GM21447 (cell line): ENCODE measurements around the gene ZNF710.
"Not testable (repeated sequence)": the region's sequence is repeated elsewhere in the genome, so short reads cannot be mapped to it uniquely, and the experiment has no call there.

Experiments
- ATAC-seq: cut with Tn5 transposase; IDR thresholded peaks from one replicate; pipeline ENCODE4 v1.9.1; 2021; ENCODE audit not compliant: unreplicated experiment

The ZNF710 gene

DNA sequence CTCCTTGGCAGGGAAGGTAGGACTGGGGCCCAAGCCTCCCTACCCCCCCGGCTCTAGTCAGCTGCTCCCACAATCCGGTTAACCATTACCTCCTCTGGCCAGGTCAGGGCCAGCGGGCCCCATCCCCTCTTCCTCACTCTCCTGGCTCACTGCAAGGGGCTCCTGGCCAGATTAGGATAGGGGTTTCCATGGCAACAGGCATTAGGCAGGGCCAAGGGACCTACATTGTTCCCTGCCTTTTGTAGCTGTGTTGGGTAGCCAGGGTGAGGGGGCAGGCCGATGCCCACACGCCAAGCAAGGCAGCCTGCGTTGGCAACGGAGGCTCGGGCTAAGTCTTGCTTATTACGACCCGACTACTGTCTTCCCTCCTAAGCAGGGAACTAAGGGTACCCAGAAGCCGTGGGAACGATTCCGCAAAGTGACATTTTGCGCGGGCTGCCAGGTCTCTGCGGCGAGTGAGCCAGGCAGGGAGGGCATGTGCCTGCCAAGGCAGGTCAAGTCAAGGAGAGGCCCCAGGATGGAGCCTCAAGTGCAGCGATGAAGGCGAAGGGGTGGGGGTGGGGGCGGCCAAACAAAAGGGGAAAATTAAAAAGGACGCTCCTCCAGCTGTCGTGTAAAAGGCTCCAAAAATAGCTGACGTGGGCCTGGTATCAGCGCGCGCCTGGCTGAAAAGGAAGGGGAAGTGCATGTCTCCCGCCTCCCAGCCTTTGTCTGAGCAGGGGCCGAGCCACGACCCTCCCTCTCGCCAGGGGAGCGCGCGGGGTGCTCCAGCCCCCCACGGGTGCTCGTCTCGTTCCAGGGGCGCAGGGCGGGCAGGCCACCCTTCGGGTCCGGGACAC is 100.2 kb downstream of the ZNF710 start:
- ATAC-seq, result no peak

DNA sequence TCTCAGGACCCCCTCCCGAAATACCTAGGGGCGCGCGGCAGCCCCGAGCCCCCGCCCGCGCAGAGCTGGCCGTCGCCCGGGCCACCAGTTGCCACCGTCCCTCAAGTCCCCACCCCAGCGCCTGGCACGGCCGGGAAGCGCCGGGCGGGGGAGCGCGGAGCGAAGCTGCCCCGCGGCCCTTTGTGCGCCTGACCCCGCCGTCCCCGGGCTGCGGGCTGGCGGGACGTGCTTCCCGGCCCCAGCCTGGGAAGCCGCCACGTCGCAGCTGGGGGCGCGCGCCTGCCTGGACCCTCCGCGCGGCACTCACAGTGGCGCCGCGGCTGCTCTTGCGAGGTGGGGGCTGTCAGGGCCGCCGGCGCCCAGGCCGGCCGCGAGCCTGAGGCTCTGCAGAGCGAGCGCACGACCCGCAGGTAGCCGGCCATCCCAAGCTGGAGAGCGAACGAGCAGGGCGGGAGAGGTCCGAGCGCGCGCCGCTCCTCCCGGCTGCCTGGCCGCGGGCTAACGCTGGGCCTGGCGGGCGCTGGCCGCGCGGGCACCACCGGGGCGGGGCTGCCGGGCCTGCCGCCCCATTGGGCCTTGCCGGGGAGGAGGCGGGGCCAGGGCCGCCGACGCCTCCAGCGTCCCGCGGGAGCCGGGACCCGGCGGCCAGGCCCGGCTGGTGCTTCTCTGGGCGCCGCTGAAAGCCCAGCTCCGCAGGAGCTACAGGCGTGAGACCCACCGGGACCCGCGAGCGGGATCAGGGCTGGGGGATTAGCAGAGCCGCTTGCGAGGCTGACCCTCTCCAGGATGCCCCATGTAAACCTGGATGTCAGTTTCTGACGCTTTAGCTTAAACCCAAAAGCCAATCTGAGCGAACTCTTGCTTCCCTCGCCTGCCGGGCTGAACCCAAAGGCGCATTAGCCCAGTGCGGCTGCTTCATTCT is 101.1 kb downstream of the ZNF710 start, which contains the start of gene IDH2:
Gene IDH2, minus strand, starts transcription at position 500 of the 922 bp plus-strand sequence. Its CDS starts 78 bp downstream, at position 422.
- ATAC-seq, result peak; percentile 45

DNA sequence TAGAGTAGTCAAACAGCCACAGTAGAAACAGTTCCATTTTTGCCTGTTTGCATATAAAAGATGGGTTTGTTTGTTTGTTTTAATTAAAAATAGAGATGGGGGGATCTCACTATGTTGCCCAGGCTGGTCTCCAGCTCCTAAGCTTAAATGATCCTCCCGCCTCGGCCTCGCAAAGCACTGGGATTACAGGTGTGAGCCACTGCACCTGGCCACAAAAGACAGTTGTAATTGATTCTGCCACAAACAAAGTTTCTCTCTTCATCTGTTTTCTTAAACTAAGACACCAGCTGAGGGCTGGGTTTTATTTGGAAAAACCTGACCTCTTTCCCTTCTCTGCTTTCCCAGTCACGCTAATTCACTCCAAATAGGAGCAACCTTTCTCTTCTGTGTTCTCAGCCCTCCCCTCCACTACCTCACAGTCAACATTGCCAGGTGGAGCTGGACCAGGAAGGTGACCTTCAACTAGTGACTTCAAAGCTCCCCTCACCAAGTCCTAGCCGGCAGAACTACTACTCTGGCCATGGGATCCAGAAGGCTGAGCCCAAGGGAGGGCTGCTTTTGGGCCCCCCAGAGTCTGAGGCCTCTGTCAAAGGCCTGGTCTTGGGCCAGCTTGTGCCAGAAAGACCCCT is 102.7 kb downstream of the ZNF710 start:
- ATAC-seq, result no peak

DNA sequence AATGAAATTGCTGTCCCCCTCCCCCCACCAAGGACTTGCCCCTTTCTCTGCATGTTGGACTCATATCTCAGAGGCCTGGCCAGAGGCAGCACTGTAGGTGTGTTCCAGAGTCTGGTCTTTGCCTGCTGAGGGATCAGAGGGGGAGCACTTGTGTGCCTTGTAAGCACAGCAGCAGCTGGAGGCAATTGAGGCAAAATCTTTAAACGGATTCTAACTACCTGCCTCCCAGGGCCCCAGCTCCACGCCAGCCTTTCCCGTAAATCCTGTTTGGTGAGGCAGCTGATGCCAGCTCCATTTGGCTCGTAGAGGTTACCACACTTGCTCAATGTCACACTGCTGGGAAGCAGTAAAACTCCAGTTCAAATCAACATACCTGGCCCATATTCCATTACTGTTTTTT is 103.4 kb downstream of the ZNF710 start:
- ATAC-seq, result no peak

DNA sequence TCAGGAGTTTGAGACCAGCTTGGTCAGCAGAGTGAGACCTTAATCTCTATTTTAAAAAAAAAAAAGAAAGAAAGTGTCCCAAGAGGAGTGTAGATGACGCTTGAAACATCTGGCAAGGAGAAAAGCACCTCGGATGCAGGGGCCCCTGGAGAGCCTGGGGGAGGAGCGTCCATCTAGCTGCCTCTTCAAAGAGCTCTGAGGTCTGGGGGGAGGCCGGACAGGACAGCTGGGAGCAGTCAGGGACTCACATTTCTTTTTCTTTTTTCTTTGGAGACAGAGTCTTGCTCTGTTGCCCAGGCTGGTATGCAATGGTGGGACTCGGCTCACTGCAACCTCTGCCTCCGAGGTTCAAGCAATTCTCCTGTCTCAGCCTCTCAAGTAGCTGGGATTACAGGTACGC is 104.4 kb downstream of the ZNF710 start:
- no peak for ATAC-seq

DNA sequence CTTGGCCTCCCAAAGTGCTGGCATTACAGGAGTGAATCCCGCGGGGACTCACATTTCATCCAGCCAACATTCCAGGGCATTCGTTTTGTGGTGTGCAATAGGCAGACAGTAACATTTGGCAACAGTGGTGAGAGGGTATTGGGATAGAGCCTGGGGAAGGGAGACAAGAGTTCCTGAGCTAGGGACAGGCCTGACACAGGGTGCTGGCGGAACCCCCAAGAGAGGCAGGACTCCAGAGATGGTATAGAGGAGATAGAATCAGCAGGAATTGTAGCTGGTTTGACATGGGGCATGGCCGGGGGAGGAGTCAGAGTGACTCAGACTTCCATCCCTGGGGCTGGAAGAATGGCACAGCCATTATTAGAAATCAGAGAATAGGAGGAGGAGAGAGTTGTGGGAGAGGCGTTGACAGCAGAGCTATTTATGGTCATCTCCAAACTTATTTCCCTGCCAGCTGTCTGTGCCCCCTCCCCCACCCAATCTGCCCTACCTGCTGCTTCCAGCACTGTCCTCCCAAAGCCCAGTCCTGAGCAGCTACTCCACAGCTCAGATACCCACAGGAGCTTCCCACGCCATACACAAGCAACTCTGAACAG is 105.5 kb downstream of the ZNF710 start:
- ATAC-seq, result no peak

DNA sequence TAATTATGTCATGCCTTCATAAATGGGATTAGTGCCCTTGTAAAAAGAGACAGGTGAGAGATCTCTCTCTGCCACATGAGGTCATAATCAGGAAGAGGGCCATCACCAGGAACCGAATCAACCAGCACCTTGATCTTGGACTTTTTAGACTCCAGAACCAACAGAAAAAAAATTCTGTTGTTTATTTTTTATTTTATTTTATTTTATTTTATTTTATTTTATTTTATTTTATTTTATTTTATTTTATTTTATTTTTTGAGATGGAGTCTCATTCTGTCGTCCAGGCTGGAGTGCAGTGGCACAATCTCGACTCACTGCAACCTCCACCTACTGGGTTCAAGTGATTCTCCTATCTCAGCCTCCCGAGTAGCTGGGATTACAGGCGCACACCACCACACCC is 106.9 kb downstream of the ZNF710 start:
- ATAC-seq, result not testable (repeated sequence)

DNA sequence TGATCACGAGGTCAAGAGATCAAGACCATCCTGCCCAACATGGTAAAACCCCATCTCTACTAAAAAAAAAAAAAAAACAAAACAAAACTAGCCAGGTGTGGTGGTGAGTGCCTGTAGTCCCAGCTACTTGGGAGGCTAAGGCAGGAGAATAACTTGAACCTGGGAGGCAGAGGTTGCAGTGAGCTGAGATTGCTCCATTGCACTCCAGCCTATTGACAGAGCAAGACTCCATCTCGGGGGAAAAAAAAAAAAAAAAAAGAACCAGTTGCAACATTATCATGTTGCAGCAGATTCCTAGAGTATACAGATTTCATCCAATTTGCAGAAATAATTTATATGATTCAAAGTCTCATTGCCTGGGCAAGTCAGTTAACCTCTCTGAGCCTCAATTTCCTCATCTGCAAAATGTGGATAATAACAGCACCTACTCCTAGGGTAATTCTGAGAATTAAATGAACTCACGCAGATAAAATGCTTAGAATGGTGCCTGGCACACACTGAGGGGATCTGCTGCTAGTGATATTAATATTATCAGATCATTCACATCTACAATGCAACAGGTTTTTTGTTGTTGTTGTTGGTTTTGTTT is 108.1 kb downstream of the ZNF710 start:
- not testable (repeated sequence) for ATAC-seq

DNA sequence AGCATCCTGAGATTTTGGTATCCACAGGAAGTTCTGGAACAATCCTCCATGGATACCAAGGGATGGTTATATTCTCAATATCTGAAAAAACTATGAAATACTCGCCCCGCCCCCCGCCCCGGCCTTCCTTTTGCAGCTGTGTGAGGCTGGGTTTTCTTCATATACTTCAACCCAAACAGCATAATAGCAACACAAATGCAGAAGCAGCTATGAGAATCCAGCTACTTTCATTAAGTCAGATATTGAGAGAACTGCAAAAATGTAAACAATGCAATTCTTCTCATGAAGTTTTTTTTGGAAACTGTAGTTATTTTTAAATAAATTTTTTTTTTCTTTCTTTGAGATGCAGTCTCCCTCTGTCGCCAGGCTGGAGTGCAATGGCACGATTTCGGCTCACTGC is 112.0 kb downstream of the ZNF710 start:
- ATAC-seq, result no peak

DNA sequence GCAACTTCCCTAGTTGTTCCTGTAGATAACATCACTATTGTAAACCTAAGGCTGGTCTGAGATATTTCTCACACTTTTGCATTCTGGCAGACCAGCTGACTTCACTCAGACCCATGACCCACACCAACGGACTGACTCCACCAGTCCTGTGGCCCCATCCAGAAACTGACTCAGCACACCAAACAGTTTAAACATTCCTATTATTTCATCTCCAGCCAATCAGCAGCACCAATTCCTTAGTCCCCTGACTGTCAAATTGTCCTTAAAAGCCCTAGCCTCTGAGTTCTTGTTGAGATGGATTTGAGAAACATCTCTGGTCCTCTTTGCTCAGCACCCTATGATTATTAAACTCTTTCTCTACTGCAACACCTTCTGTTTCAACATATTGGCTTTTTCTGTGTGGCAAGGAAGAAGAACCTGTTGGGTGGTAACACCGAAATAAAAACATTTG is 113.4 kb downstream of the ZNF710 start:
- no peak for ATAC-seq

DNA sequence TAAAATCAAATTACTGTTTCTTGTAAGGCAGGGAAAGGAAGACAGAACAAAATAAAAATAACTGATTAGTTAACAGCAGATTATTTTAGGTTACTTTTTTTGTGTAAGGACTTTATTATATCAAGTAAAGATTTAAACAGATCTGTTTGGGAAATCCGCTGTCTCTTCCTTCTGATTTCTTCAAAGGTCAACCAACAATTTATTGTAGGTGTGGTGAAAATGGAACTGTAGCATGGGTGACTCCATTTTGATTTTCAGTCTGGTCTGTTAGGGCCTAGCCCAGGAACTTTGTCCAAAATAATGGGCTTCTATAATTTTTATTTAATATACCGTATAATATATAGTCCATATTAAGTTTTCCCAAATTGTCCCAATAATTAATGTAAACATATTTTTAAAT is 114.7 kb downstream of the ZNF710 start:
- ATAC-seq, result no peak

DNA sequence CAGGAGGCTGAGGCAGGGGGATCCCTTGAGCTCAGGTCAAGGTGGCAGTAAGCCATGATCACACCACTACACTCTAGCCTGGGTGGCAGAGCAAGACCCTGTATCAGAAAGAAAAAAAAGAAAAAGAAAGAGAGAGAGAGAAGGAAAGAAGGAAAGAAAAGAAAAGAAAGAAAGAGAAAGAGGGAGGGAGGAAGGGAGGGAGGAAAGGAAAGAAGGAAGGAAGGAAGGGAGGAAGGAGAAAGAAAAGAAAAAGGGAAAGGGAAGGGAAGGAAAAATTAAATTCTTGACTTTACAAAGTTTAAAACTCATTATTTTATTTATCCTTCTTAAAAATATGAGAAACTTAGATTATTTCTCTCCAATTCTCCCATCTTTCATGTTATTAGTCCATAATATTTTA is 118.2 kb downstream of the ZNF710 start:
- ATAC-seq, result no peak

DNA sequence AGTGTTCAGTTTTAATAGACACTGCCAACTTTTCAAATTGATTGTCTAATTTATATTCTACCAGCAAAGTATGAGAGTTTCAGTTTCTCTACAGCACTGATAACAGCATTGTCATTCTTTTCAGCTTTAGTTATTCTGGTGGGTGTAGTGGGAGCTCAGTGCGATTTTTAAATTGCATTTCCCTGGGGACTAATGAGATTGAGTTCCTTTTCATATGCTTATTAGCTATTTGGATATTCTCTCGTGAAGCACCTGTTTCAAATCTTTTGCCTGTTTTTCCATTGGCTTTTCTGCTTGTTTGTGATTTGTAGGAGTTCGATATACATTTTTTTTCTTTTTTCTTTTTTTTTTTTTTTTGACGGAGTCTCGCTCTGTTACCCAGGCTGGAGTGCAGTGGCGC is 120.0 kb downstream of the ZNF710 start:
- no peak for ATAC-seq

DNA sequence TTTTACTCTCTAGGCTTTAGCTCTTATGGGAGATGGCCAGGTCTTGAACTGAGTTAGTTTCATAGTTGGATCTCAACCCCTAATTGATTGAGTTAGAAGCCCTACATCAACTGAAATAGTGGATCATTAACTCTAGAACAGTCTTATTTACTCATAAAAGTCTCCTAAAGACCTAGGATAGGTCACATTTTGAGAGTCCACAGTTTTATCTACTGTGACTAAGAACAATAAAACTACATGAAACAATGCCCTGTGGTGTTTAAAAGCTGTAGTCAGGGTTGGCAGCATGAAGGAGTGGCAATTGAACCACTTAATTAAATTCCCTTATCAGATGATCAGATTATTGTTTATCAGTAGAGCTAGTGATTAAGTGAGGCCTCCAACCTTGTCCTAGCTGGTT is 123.4 kb downstream of the ZNF710 start:
- ATAC-seq, result no peak

DNA sequence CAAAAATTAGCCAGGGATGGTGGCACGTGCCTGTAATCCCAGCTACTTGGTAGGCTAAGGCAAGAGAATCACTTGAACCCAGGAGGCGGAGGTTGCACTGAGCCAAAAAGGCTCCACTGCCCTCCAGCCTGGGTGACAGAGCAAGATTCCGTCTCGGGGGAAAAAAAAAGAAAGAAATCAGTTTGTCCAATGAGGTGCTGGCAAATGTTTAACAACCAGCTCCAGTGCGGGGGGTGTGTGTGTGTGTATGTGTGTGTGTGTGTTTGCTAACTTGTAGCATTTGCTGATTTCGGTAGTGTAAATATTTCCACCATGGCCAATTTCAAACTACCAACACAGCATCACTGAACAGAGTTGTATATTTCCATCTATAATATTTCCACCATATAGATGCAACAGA is 124.9 kb downstream of the ZNF710 start:
- no peak for ATAC-seq

DNA sequence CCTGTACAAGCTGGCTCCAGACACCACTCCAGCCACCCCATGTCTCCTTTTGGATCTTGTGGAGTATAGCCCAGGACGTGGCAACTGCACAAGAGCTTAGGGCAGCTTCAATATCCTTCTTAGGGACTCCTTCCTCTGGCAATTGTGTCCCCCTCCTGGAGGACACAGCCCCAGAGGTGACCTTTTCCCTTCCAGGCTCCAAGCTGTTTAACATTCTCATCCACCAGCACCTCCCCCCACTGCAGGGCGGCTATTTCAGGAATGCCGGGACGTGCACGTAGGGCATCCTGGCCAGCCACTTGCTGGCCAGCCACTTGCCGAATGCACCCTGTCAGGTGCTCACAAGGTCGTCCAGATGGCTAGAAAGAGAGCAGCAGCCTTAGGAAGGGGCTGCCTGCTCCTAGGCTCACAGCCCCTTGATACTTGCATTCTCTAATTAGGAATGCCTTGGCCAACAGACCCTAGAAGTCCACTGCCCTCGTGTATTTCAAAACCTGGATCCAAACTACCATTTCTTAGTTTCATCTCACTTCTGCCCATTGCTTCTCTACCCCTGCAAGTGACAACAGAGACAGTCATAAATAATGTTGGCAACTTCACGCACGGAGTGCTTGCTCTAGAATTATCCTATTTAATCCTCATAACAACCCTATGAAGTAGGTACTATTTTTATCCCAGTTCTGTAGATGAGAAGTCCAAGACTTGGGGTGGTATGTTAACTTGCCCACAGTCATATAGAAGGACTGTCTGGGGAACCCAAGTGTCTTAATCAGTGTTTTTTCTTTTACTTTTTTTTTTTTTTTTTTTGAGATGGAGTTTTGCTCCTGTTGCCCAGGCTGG is 125.7 kb downstream of the ZNF710 start:
- ATAC-seq, result no peak

DNA sequence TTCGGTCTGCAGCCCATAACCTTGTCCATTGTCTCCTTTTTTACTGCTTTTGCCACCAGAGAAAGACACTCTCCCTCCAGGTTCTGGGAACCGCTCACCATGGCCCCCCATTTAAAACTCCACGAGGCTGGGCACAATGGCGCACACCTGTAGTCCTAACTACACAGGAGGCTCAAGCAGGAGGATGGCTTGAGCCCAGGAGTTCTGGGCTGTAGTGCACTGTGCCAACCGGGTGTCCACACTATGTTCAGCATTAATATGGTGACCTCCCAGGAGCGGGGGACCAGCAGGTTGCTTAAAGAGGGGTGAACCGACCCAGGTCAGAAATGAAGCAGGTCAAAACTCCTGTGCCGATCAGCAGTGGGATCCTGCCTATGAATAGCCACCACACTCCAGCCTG is 129.2 kb downstream of the ZNF710 start:
- no peak for ATAC-seq
